B cell (primary cell): ENCODE data around the gene TAS2R13. TPM values are rescaled to one million over a fixed set of nuclear protein-coding genes. Genes with fewer than 3 reads are reported as not detected.

Experiments used
- ATAC-seq: fragments of 200-7000 bp; cut with Tn5 transposase; one replicate; pipeline ENCODE4 v1.10.0; 2021; ENCODE audit warnings: low read depth, mild to moderate bottlenecking, moderate number of reproducible peaks, moderate library complexity
- CTCF ChIA-PET: fragments of 350-600 bp; sonication (Branson Sonifier 250); formaldehyde crosslinking; loops from one replicate; lab custom pipeline; 2021; ENCODE audit warnings: antibody characterized with exemption, inconsistent platforms; lab: Charles Lee
- POLR2A ChIA-PET: fragments of 350-600 bp; sonication (Branson Sonifier 250); formaldehyde crosslinking; loops from one replicate; lab custom pipeline; 2021; ENCODE audit warnings: antibody characterized with exemption; lab: Charles Lee
- DNase-seq: peaks from one replicate; pipeline ENCODE4 v3.0.0; 2013
- H2AFZ ChIP-seq: 2 replicates; pipeline ENCODE4 v1.6.1; 2012; ENCODE audit warnings: mild to moderate bottlenecking, low read depth, low read length; ENCODE audit not compliant: insufficient read depth, poor library complexity, severe bottlenecking
- H3K27ac ChIP-seq, 2 donors: 1 replicate in 1 of 2; 2 replicates in 1 of 2; pipeline ENCODE4 v1.5.1; 2012 to 2013; ENCODE audit warnings: low read length in 2 of 2, mild to moderate bottlenecking in 2 of 2, moderate library complexity in 1 of 2
- H3K27me3 ChIP-seq, 4 experiments: fragments of 200-600 bp in 1 of 4; sonication (generic) in 1 of 4; replicated peaks in 1 of 4; 1 replicate in 2 of 4; 2 replicates in 2 of 4; pipeline versions ENCODE4 v1.6.1 to v1.7.0; 2013 to 2016; ENCODE audit warnings: low read length in 3 of 4, mild to moderate bottlenecking in 2 of 4, mixed read lengths in 1 of 4, moderate library complexity in 1 of 4; ENCODE audit not compliant: insufficient read depth in 4 of 4, control insufficient read depth in 3 of 4; ENCODE audit errors: control extremely low read depth in 1 of 4
- H3K36me3 ChIP-seq, 2 experiments: replicated peaks in 1 of 2; 1 replicate in 1 of 2; 2 replicates in 1 of 2; pipeline versions ENCODE4 v1.6.1 to v1.7.1; 2013; ENCODE audit warnings: low read length in 1 of 2; ENCODE audit not compliant: insufficient read depth in 2 of 2, control insufficient read depth in 1 of 2; ENCODE audit errors: control extremely low read depth in 1 of 2, extremely low read depth in 1 of 2
- H3K4me1 ChIP-seq, 2 donors: fragments of 200-600 bp in 1 of 2; sonication (generic) in 1 of 2; 1 replicate in 1 of 2; 2 replicates in 1 of 2; pipeline versions ENCODE4 v1.5.1 to v1.6.1; 2013 to 2017; ENCODE audit warnings: low read length in 2 of 2; ENCODE audit not compliant: control insufficient read depth in 2 of 2, insufficient read depth in 2 of 2
- H3K4me2 ChIP-seq: replicated peaks from 2 replicates; pipeline ENCODE3; 2012; ENCODE audit warnings: mild to moderate bottlenecking, low read depth, low read length; ENCODE audit not compliant: poor library complexity, severe bottlenecking
- H3K4me3 ChIP-seq, 5 experiments: fragments of 200-600 bp in 1 of 5; sonication (generic) in 1 of 5; 1 replicate in 3 of 5; 2 replicates in 2 of 5; pipeline versions ENCODE4 v1.5.1 to v1.7.0; 2011 to 2016; ENCODE audit warnings: low read length in 4 of 5, mild to moderate bottlenecking in 4 of 5, low read depth in 2 of 5, control low read depth in 1 of 5, moderate library complexity in 1 of 5; ENCODE audit not compliant: insufficient read depth in 1 of 5; ENCODE audit errors: control extremely low read depth in 1 of 5, extremely low read depth in 1 of 5
- H3K79me2 ChIP-seq: fragments of 200-600 bp; sonication (generic); one replicate; pipeline ENCODE4 v1.6.0; 2016; ENCODE audit warnings: low read length; ENCODE audit not compliant: control insufficient read depth, insufficient read depth
- H3K9ac ChIP-seq: fragments of 200-600 bp; sonication (generic); 2 replicates; pipeline ENCODE4 v1.6.1; 2017; ENCODE audit warnings: mild to moderate bottlenecking, low read length, moderate library complexity
- H3K9me3 ChIP-seq, 3 donors: one replicate each; pipeline versions ENCODE4 v1.6.1 to v1.7.1; 2013; ENCODE audit warnings: low read length in 2 of 3; ENCODE audit not compliant: control insufficient read depth in 2 of 3, insufficient read depth in 1 of 3; ENCODE audit errors: control extremely low read depth in 1 of 3
- H4K20me1 ChIP-seq: 2 replicates; pipeline ENCODE4 v1.6.0; 2012; ENCODE audit warnings: mild to moderate bottlenecking, low read length; ENCODE audit not compliant: insufficient read depth, control insufficient read depth, poor library complexity, severe bottlenecking
- H3K27ac Mint-ChIP-seq: one replicate; pipeline ENCODE4 v1.8.0; 2021; ENCODE audit warnings: mixed read lengths
- H3K27me3 Mint-ChIP-seq: one replicate; pipeline ENCODE4 v1.8.0; 2021; ENCODE audit warnings: mixed read lengths
- H3K4me1 Mint-ChIP-seq: one replicate; pipeline ENCODE4 v1.8.0; 2021; ENCODE audit warnings: mixed read lengths
- H3K4me3 Mint-ChIP-seq: one replicate; pipeline ENCODE4 v1.8.0; 2021; ENCODE audit warnings: mixed read lengths
- H3K9me3 Mint-ChIP-seq: one replicate; pipeline ENCODE4 v1.8.0; 2022; ENCODE audit warnings: mixed read lengths; ENCODE audit not compliant: insufficient read depth
- CTCF ChIP-seq: fragments of 200-600 bp; IDR thresholded peaks from one replicate; pipeline ENCODE4 v1.8.0; 2022; ENCODE audit warnings: antibody characterized with exemption, mild to moderate bottlenecking
- EZH2 ChIP-seq: IDR thresholded peaks from 2 replicates; pipeline ENCODE4 v1.6.1; 2012; ENCODE audit warnings: borderline replicate concordance, low read depth, mild to moderate bottlenecking, moderate library complexity, low read length; ENCODE audit not compliant: insufficient read depth, poor library complexity, severe bottlenecking
- WGBS: methylation state at CpG from one replicate; pipeline ENCODE4 v1.1.5; 2013; ENCODE audit warnings: missing lambda C conversion rate; ENCODE audit not compliant: insufficient coverage; 5-methylcytosine and 5-hydroxymethylcytosine counted together
- intact Hi-C: fragments of 100-400 bp; cut with micrococcal nuclease; formaldehyde crosslinking; loops from one replicate; pipeline ENCODE4 v1.10.0; 2022
- polyA plus RNA-seq: library from polyadenylated mRNA; depleted of rRNA; stranded (reverse); fragments of >200 nt; gene quantifications from 2 replicates; pipeline ENCODE4 v1.2.3, GENCODE V29; 2012
- total RNA-seq, 2 donors: library from RNA; stranded (reverse); fragments of 120-200 nt in 1 of 2; gene quantifications; 1 replicate in 1 of 2; 2 replicates in 1 of 2; pipeline versions ENCODE4 v1.2.3 to v1.2.4, GENCODE V29; 2013 to 2022

TAS2R13 gene
- total and polyA plus RNA-seq, 2 donors (not counting 1 experiment from before 2014, with no cell fraction given): 0.06 to 0.96 TPM

GRCh38 chr12:10919809-10920208 is 10.4 kb upstream of the TAS2R13 start:
- TF ChIP-seq EZH2 (no peak), CTCF (no peak)
- H3K4me3 Mint-ChIP-seq: no peak overlapping the region
- H3K36me3 ChIP-seq: no peaks in the 10 kb centered on the region
- ChIA-PET POLR2A (no interaction called here), CTCF (no interaction called here)
- no peak overlapping the region for H2AFZ ChIP-seq
- H3K27ac Mint-ChIP-seq: no peak overlapping the region
- no CpG with 5 or more reads among the region's 1 CpG for WGBS
- no peak for ATAC-seq
- no peaks in the 10 kb centered on the region for H3K79me2 ChIP-seq
- no peak overlapping the region for H3K4me2 ChIP-seq
- no peaks in the 10 kb centered on the region for H3K4me1 Mint-ChIP-seq
- H3K27me3 ChIP-seq: no peaks in the 10 kb centered on the region
- no peaks in the 10 kb centered on the region for H4K20me1 ChIP-seq
- H3K9ac ChIP-seq: no peak overlapping the region
- no peak overlapping the region for H3K4me3 ChIP-seq
- H3K9me3 ChIP-seq: no peaks in the 10 kb centered on the region
- no peaks in the 10 kb centered on the region for H3K9me3 Mint-ChIP-seq
- DNase-seq: no peak
- intact Hi-C loops: no loop called here
- H3K4me1 ChIP-seq: no peaks in the 10 kb centered on the region
- no peaks in the 10 kb centered on the region for H3K27me3 Mint-ChIP-seq
- H3K27ac ChIP-seq: no peak overlapping the region

- no peak overlapping the region for H3K4me2 ChIP-seq
- no peak for DNase-seq
- no peaks in the 10 kb centered on the region for H3K4me1 ChIP-seq
- H2AFZ ChIP-seq: no peak overlapping the region
- no peak overlapping the region for H3K4me3 Mint-ChIP-seq
- no peaks in the 10 kb centered on the region for H3K36me3 ChIP-seq
- no peak overlapping the region for H3K4me3 ChIP-seq
- no peaks in the 10 kb centered on the region for H3K79me2 ChIP-seq
- ChIA-PET CTCF (no interaction called here), POLR2A (no interaction called here)
- intact Hi-C loops: no loop called here
- peaks cover 2% of the 10 kb centered on the region for H3K9me3 Mint-ChIP-seq
- H3K27ac ChIP-seq: no peak overlapping the region
- H3K27ac Mint-ChIP-seq: no peak overlapping the region
- H3K4me1 Mint-ChIP-seq: no peaks in the 10 kb centered on the region
- no peaks in the 10 kb centered on the region for H4K20me1 ChIP-seq
- TF ChIP-seq CTCF (no peak), EZH2 (no peak)
- H3K27me3 Mint-ChIP-seq: no peaks in the 10 kb centered on the region
- H3K27me3 ChIP-seq: no peaks in the 10 kb centered on the region
- WGBS: no CpG with 5 or more reads among the region's 8 CpGs
- no peak overlapping the region for H3K9ac ChIP-seq
- ATAC-seq: no peak
- H3K9me3 ChIP-seq: peaks cover 0 to 2% (median 1%) of the 10 kb centered on the region in 3 donors
Observed at GRCh38 chr12:10910380-10910779, 1.0 kb upstream of the TAS2R13 start.
